Common myeloid progenitor, CD34-positive (primary cell): ENCODE measurements around the gene SH3BP4.

Experiments used
- CTCF ChIA-PET: fragments of 350-600 bp; sonication (Branson Sonifier 250); formaldehyde crosslinking; loops from one replicate; lab custom pipeline; 2021; ENCODE audit warnings: antibody characterized with exemption; lab: Charles Lee
- POLR2A ChIA-PET: fragments of 350-600 bp; sonication (Branson Sonifier 250); formaldehyde crosslinking; loops from one replicate; lab custom pipeline; 2021; ENCODE audit warnings: antibody characterized with exemption; lab: Charles Lee
- DNase-seq, 3 donors: peaks; one replicate each; pipeline versions ENCODE4 v3.0.0 to v3.0.0-alpha.2; 2013
- H3K27ac ChIP-seq, 2 experiments: 1 replicate in 1 of 2; 2 replicates in 1 of 2; pipeline ENCODE4 v1.7.0; 2013; ENCODE audit warnings: inconsistent platforms in 2 of 2, low read length in 2 of 2, mild to moderate bottlenecking in 2 of 2, low read depth in 1 of 2, moderate library complexity in 1 of 2; ENCODE audit not compliant: severe bottlenecking in 2 of 2, insufficient read depth in 1 of 2, poor library complexity in 1 of 2
- H3K27me3 ChIP-seq, 5 experiments: replicated peaks in 2 of 5; 1 replicate in 3 of 5; 2 replicates in 2 of 5; pipeline versions ENCODE4 v1.6.1 to v1.7.0; 2013; ENCODE audit warnings: low read length in 4 of 5, mild to moderate bottlenecking in 2 of 5, moderate library complexity in 2 of 5, inconsistent platforms in 1 of 5; ENCODE audit not compliant: insufficient read depth in 5 of 5, control insufficient read depth in 4 of 5
- H3K36me3 ChIP-seq, 4 experiments: 1 replicate in 2 of 4; 2 replicates in 2 of 4; pipeline versions ENCODE4 v1.6.1 to v1.7.0; 2013; ENCODE audit warnings: low read length in 3 of 4, control low read depth in 1 of 4, mild to moderate bottlenecking in 1 of 4; ENCODE audit not compliant: control insufficient read depth in 4 of 4, insufficient read depth in 4 of 4
- H3K4me1 ChIP-seq, 4 experiments: 1 replicate in 3 of 4; 2 replicates in 1 of 4; pipeline versions ENCODE4 v1.6.1 to v1.7.1; 2013; ENCODE audit warnings: low read length in 3 of 4, mild to moderate bottlenecking in 3 of 4, control low read depth in 1 of 4, inconsistent platforms in 1 of 4, moderate library complexity in 1 of 4; ENCODE audit not compliant: control insufficient read depth in 4 of 4, insufficient read depth in 4 of 4; ENCODE audit errors: control extremely low read depth in 1 of 4
- H3K4me3 ChIP-seq, 7 experiments: 1 replicate in 4 of 7; 2 replicates in 3 of 7; pipeline versions ENCODE4 v1.5.1 to v1.7.0; 2013; ENCODE audit warnings: mild to moderate bottlenecking in 7 of 7, low read length in 6 of 7, moderate library complexity in 6 of 7, inconsistent platforms in 2 of 7, low read depth in 2 of 7, control low read depth in 1 of 7; ENCODE audit not compliant: insufficient read depth in 4 of 7, control insufficient read depth in 1 of 7; ENCODE audit errors: extremely low read depth in 1 of 7
- H3K9me3 ChIP-seq, 5 experiments: 1 replicate in 4 of 5; 2 replicates in 1 of 5; pipeline versions ENCODE4 v1.6.1 to v1.7.1; 2013; ENCODE audit warnings: low read length in 4 of 5, mild to moderate bottlenecking in 2 of 5, inconsistent platforms in 1 of 5, low read depth in 1 of 5, moderate library complexity in 1 of 5; ENCODE audit not compliant: control insufficient read depth in 4 of 5, insufficient read depth in 2 of 5; ENCODE audit errors: control extremely low read depth in 1 of 5
- WGBS: methylation state at CpG from one replicate; pipeline ENCODE4 v1.1.5; 2013; ENCODE audit not compliant: insufficient coverage; 5-methylcytosine and 5-hydroxymethylcytosine counted together

Gene SH3BP4

GRCh38 chr2:234958746-234959395, 7.1 kb downstream of the SH3BP4 start:
- Histone ChIP-seq H3K36me3 (no peaks in the 10 kb centered on the region), H3K4me3 (no peak overlapping the region), H3K27ac (no peak overlapping the region), H3K9me3 (no peaks in the 10 kb centered on the region), H3K27me3 (no peaks in the 10 kb centered on the region), H3K4me1 (peaks cover 4 to 54% (median 22%) of the 10 kb centered on the region in 4 experiments)
- DNase-seq: no peak
- CTCF ChIA-PET: interaction anchor here (1.0 to 2.0 kb wide), 4 partner anchors 9 to 74 kb away, joined by 3 to 5 read pairs (median 4); no protein-coding TSS in a partner anchor
- 91% methylated on average over 5 of the region's 10 CpGs for WGBS
- POLR2A ChIA-PET: interaction anchor here (0.8 kb wide), 1 partner anchor 361 kb away, joined by 3 read pairs; no protein-coding TSS in a partner anchor

- H3K4me1 ChIP-seq: peaks cover 0 to 56% (median 23%) of the 10 kb centered on the region in 4 experiments
- POLR2A ChIA-PET: no interaction called here
- CTCF ChIA-PET: no interaction called here
- no peaks in the 10 kb centered on the region for H3K27me3 ChIP-seq
- peak; percentile 58 to 80 (median 73) for DNase-seq
- WGBS: 67% methylated on average over 11 of the region's 13 CpGs
- no peaks in the 10 kb centered on the region for H3K9me3 ChIP-seq
- H3K36me3 ChIP-seq: no peaks in the 10 kb centered on the region
- no peak overlapping the region for H3K27ac ChIP-seq
- H3K4me3 ChIP-seq: no peak overlapping the region
These were observed 8.6 kb downstream of the SH3BP4 start for GRCh38 chr2:234960175-234961088.

GRCh38 chr2:234961784-234962183, 10.0 kb downstream of the SH3BP4 start:
- Histone ChIP-seq H3K36me3 (no peaks in the 10 kb centered on the region), H3K4me1 (peaks cover 0 to 56% (median 23%) of the 10 kb centered on the region in 4 experiments), H3K9me3 (no peaks in the 10 kb centered on the region), H3K4me3 (no peak overlapping the region), H3K27me3 (no peaks in the 10 kb centered on the region), H3K27ac (no peak overlapping the region)
- CTCF ChIA-PET: interaction anchor here (0.8 kb wide), 1 partner anchor 13 kb away, joined by 3 read pairs; no protein-coding TSS in a partner anchor
- POLR2A ChIA-PET: no interaction called here
- DNase-seq: no peak
- WGBS: 100% methylated on average over 1 of the region's 2 CpGs

- Histone ChIP-seq H3K9me3 (no peaks in the 10 kb centered on the region), H3K36me3 (no peaks in the 10 kb centered on the region), H3K27ac (no peak overlapping the region), H3K4me3 (no peak overlapping the region), H3K4me1 (peaks cover 2 to 42% (median 19%) of the 10 kb centered on the region in 4 experiments), H3K27me3 (no peaks in the 10 kb centered on the region)
- 97% methylated on average over 10 of the region's 11 CpGs for WGBS
- DNase-seq: peak in 1 of 3 donors; percentile 15
- ChIA-PET POLR2A (interaction anchor here (0.5 kb wide), 1 partner anchor 8 kb away, joined by 5 read pairs; no protein-coding TSS in a partner anchor), CTCF (interaction anchor here (1.2 kb wide), 1 partner anchor 13 kb away, joined by 4 read pairs; no protein-coding TSS in a partner anchor)
These were observed 12.2 kb downstream of the SH3BP4 start for GRCh38 chr2:234963773-234964615.

- ChIA-PET POLR2A (no interaction called here), CTCF (interaction anchor here (1.2 kb wide), 1 partner anchor 12 kb away, joined by 4 read pairs; no protein-coding TSS in a partner anchor)
- Histone ChIP-seq H3K27me3 (no peaks in the 10 kb centered on the region), H3K4me3 (no peak overlapping the region), H3K36me3 (no peaks in the 10 kb centered on the region), H3K4me1 (peaks cover 4 to 40% (median 19%) of the 10 kb centered on the region in 4 experiments), H3K27ac (no peak overlapping the region), H3K9me3 (no peaks in the 10 kb centered on the region)
- DNase-seq: no peak
- 58% methylated on average over 17 of the region's 18 CpGs for WGBS
These were observed 13.0 kb downstream of the SH3BP4 start for GRCh38 chr2:234964631-234965461.

- no peak overlapping the region for H3K27ac ChIP-seq
- DNase-seq: no peak
- POLR2A ChIA-PET: no interaction called here
These were observed 14.5 kb downstream of the SH3BP4 start for GRCh38 chr2:234966340-234966739.

More at GRCh38 chr2:234966340-234966739, 14.5 kb downstream of the SH3BP4 start:
- WGBS: 74% methylated on average over 3 of the region's 6 CpGs
- no peaks in the 10 kb centered on the region for H3K36me3 ChIP-seq
- H3K27me3 ChIP-seq: no peaks in the 10 kb centered on the region
- H3K4me3 ChIP-seq: no peak overlapping the region
- H3K9me3 ChIP-seq: no peaks in the 10 kb centered on the region
- peaks cover 4 to 29% (median 15%) of the 10 kb centered on the region in 4 experiments for H3K4me1 ChIP-seq
- CTCF ChIA-PET: interaction anchor here (1.4 kb wide), 1 partner anchor 9 kb away, joined by 5 read pairs; no protein-coding TSS in a partner anchor
